Tibial artery (tissue), 4 donors: Measurements from ENCODE around the gene DTNB.
"Not testable (repeated sequence)": the region's sequence is repeated elsewhere in the genome, so short reads cannot be mapped to it uniquely, and the experiment has no call there.

Source experiments
- DNase-seq, 2 donors: peaks; one replicate each; pipeline ENCODE4 v3.0.0-alpha.2; 2019
- H3K27ac ChIP-seq, 2 donors: fragments of 200-600 bp; sonication (generic) in 1 of 2; 1 replicate in 1 of 2; 2 replicates in 1 of 2; pipeline ENCODE4 v1.5.1; 2018 to 2019; ENCODE audit warnings: mild to moderate bottlenecking in 1 of 2
- H3K27me3 ChIP-seq, 2 donors: fragments of 200-600 bp; sonication (generic) in 1 of 2; one replicate each; pipeline versions ENCODE4 v1.5.1 to v1.6.0; 2016 to 2019
- H3K36me3 ChIP-seq, 3 donors: fragments of 200-600 bp; sonication (generic) in 2 of 3; one replicate each; pipeline ENCODE4 v1.5.1; 2016 to 2019; ENCODE audit warnings: mild to moderate bottlenecking in 2 of 3
- H3K4me1 ChIP-seq, 4 donors: fragments of 200-600 bp; sonication (generic) in 2 of 4; 1 replicate in 3 of 4; 2 replicates in 1 of 4; pipeline ENCODE4 v1.5.1; 2016 to 2019
- H3K4me3 ChIP-seq, 2 donors: fragments of 200-600 bp; sonication (generic) in 1 of 2; 1 replicate in 1 of 2; 2 replicates in 1 of 2; pipeline ENCODE4 v1.5.1; 2018 to 2019; ENCODE audit warnings: mild to moderate bottlenecking in 2 of 2
- H3K9me3 ChIP-seq, 3 donors: fragments of 200-600 bp; sonication (generic) in 1 of 3; one replicate each; pipeline ENCODE4 v1.5.1; 2016 to 2019
- CTCF ChIP-seq, 2 experiments: fragments of 200-600 bp in 1 of 2; fragments of 450-650 bp in 1 of 2; IDR thresholded peaks; one replicate each; pipeline ENCODE4 v1.5.1; 2017 to 2019; ENCODE audit warnings: antibody characterized with exemption in 2 of 2, mild to moderate bottlenecking in 1 of 2, moderate library complexity in 1 of 2
- intact Hi-C: fragments of 100-400 bp; cut with DNase I; formaldehyde crosslinking; loops from one replicate; pipeline ENCODE4 v1.15.0; 2023; ENCODE audit warnings: low total_unique reads

Gene DTNB

GRCh38 chr2:25642298-25642697 is 31.1 kb downstream of the DTNB start:
- no peak for DNase-seq
- no peak for TF ChIP-seq CTCF (IDR thresholded peaks at IDR 0.05)
- Histone ChIP-seq H3K4me1 (no peaks in the 10 kb centered on the region), H3K27ac (no peak overlapping the region), H3K27me3 (no peaks in the 10 kb centered on the region), H3K9me3 (no peaks in the 10 kb centered on the region), H3K36me3 (peaks cover 0 to 4% (median 0%) of the 10 kb centered on the region in 3 donors), H3K4me3 (no peak overlapping the region)
- intact Hi-C loops = no loop called here

- TF ChIP-seq CTCF (IDR thresholded peaks at IDR 0.05) = no peak
- no peak for DNase-seq
- no peaks in the 10 kb centered on the region for H3K27me3 ChIP-seq
- intact Hi-C loops = no loop called here
- H3K36me3 ChIP-seq = peaks cover 0 to 4% (median 0%) of the 10 kb centered on the region in 3 donors
- H3K4me1 ChIP-seq = no peaks in the 10 kb centered on the region
- no peaks in the 10 kb centered on the region for H3K9me3 ChIP-seq
- no peak overlapping the region for H3K4me3 ChIP-seq
- no peak overlapping the region for H3K27ac ChIP-seq
These were observed 33.7 kb downstream of the DTNB start for GRCh38 chr2:25639696-25640095.

GRCh38 chr2:25639131-25639530 is 34.2 kb downstream of the DTNB start:
- Histone ChIP-seq H3K4me3 (no peak overlapping the region), H3K9me3 (no peaks in the 10 kb centered on the region), H3K4me1 (no peaks in the 10 kb centered on the region), H3K27me3 (no peaks in the 10 kb centered on the region), H3K27ac (no peak overlapping the region), H3K36me3 (no peaks in the 10 kb centered on the region)
- no peak for TF ChIP-seq CTCF (IDR thresholded peaks at IDR 0.05)
- intact Hi-C loops = no loop called here
- DNase-seq = no peak

GRCh38 chr2:25635797-25636196 is 37.6 kb downstream of the DTNB start:
- no peak for TF ChIP-seq CTCF (IDR thresholded peaks at IDR 0.05)
- H3K27me3 ChIP-seq = no peaks in the 10 kb centered on the region
- H3K4me1 ChIP-seq = no peaks in the 10 kb centered on the region
- no peak overlapping the region for H3K4me3 ChIP-seq
- H3K9me3 ChIP-seq = no peaks in the 10 kb centered on the region
- DNase-seq = no peak
- no peak overlapping the region for H3K27ac ChIP-seq
- no peaks in the 10 kb centered on the region for H3K36me3 ChIP-seq
- intact Hi-C loops = no loop called here

GRCh38 chr2:25633801-25634200 is 39.6 kb downstream of the DTNB start:
- DNase-seq, H3K4me1 ChIP-seq, H3K27ac ChIP-seq, H3K36me3 ChIP-seq, H3K27me3 ChIP-seq, H3K9me3 ChIP-seq, H3K4me3 ChIP-seq, intact Hi-C loops: not testable (repeated sequence)

- Histone ChIP-seq H3K4me1 (no peaks in the 10 kb centered on the region), H3K4me3 (no peak overlapping the region), H3K27ac (no peak overlapping the region), H3K27me3 (no peaks in the 10 kb centered on the region), H3K36me3 (peaks cover 5 to 7% (median 6%) of the 10 kb centered on the region in 3 donors), H3K9me3 (no peaks in the 10 kb centered on the region)
- no peak for TF ChIP-seq CTCF (IDR thresholded peaks at IDR 0.05)
- DNase-seq = no peak
- intact Hi-C loops = no loop called here
These were observed 41.0 kb downstream of the DTNB start for GRCh38 chr2:25632396-25632795.
